ENCODE measurements around the gene NKX2-2. TPM values are rescaled to one million over a fixed set of nuclear protein-coding genes. Genes with fewer than 3 reads are reported as not detected.

NKX2-2 gene
- total RNA-seq, 3 donors from 2014 or later (not counting 1 experiment from before 2014, with no cell fraction given): not detected

GRCh38 chr20:21505810-21506530, 7.9 kb downstream of the NKX2-2 start:
- H3K4me3 ChIP-seq (ENCODE audit: low read length): no peak overlapping the region

GRCh38 chr20:21505161-21505809, 8.6 kb downstream of the NKX2-2 start:
- H3K9me3 ChIP-seq (ENCODE audit: control insufficient read depth, insufficient read depth, low read length): no peaks in the 10 kb centered on the region
- Mint-ChIP-seq H3K9me3 (no peaks in the 10 kb centered on the region), H3K4me3 (peak overlapping the region; percentile 70), H3K4me1 (peaks cover 0 to 5% of the 10 kb centered on the region in 2 donors), H3K36me3 (no peaks in the 10 kb centered on the region), H3K27me3 (ENCODE audit: low read depth in 2 of 2) (peaks cover 51 to 52% of the 10 kb centered on the region in 2 donors), H3K27ac (no peak overlapping the region)
- H3K36me3 ChIP-seq (ENCODE audit: control insufficient read depth, insufficient read depth, low read length): no peaks in the 10 kb centered on the region
- DNase-seq (peak; percentile 68 to 81), ATAC-seq (peak; percentile 64 to 81 (median 65))
- intact Hi-C loops (cut with micrococcal nuclease): loop anchor here (1.0 to 2.0 kb wide), 3 partner anchors 269 to 645 kb away; no protein-coding TSS in a partner anchor
- H3K4me3 ChIP-seq (ENCODE audit: low read length): no peak overlapping the region
- peaks cover 32% of the 10 kb centered on the region for H3K27me3 ChIP-seq (ENCODE audit: control insufficient read depth, insufficient read depth, low read length)
- TF ChIP-seq CTCF (IDR thresholded peaks at IDR 0.05): peak; percentile 94
- H3K4me1 ChIP-seq (ENCODE audit: control insufficient read depth, insufficient read depth, low read length): peaks cover 19% of the 10 kb centered on the region
- H3K27ac ChIP-seq (ENCODE audit: low read length): no peak overlapping the region
- WGBS (ENCODE audit: insufficient coverage): 3% methylated on average over 35 of the region's 36 CpGs

More at GRCh38 chr20:21505810-21506530, 7.9 kb downstream of the NKX2-2 start:
- ATAC-seq (peak; percentile 67 to 81 (median 74)), DNase-seq (peak; percentile 48 to 81)
- WGBS (ENCODE audit: insufficient coverage): 3% methylated on average over 95 of the region's 95 CpGs
- Mint-ChIP-seq H3K27me3 (ENCODE audit: low read depth in 2 of 2) (peaks cover 52 to 56% of the 10 kb centered on the region in 2 donors), H3K4me3 (no peak overlapping the region), H3K27ac (no peak overlapping the region), H3K4me1 (peaks cover 0 to 5% of the 10 kb centered on the region in 2 donors), H3K9me3 (no peaks in the 10 kb centered on the region), H3K36me3 (no peaks in the 10 kb centered on the region)
- Histone ChIP-seq H3K36me3 (ENCODE audit: control insufficient read depth, insufficient read depth, low read length) (no peaks in the 10 kb centered on the region), H3K4me1 (ENCODE audit: control insufficient read depth, insufficient read depth, low read length) (peaks cover 22% of the 10 kb centered on the region), H3K27ac (ENCODE audit: low read length) (no peak overlapping the region), H3K9me3 (ENCODE audit: control insufficient read depth, insufficient read depth, low read length) (no peaks in the 10 kb centered on the region), H3K27me3 (ENCODE audit: control insufficient read depth, insufficient read depth, low read length) (peaks cover 35% of the 10 kb centered on the region)
- intact Hi-C loops (cut with micrococcal nuclease): loop anchor here (1.0 to 2.0 kb wide), 3 partner anchors 270 to 646 kb away; no protein-coding TSS in a partner anchor
- TF ChIP-seq CTCF (IDR thresholded peaks at IDR 0.05): peak; percentile 54

- ATAC-seq: no peak
- H3K4me3 Mint-ChIP-seq: no peak overlapping the region
- intact Hi-C loops (cut with micrococcal nuclease): loop anchor here (2.0 kb wide), 1 partner anchor 456 kb away; no protein-coding TSS in a partner anchor
Observed at GRCh38 chr20:21504323-21504722, 9.5 kb downstream of the NKX2-2 start.

More at GRCh38 chr20:21504323-21504722, 9.5 kb downstream of the NKX2-2 start:
- Histone ChIP-seq H3K27me3 (ENCODE audit: control insufficient read depth, insufficient read depth, low read length) (peaks cover 25% of the 10 kb centered on the region), H3K36me3 (ENCODE audit: control insufficient read depth, insufficient read depth, low read length) (no peaks in the 10 kb centered on the region), H3K27ac (ENCODE audit: low read length) (no peak overlapping the region), H3K4me3 (ENCODE audit: low read length) (no peak overlapping the region), H3K9me3 (ENCODE audit: control insufficient read depth, insufficient read depth, low read length) (no peaks in the 10 kb centered on the region), H3K4me1 (ENCODE audit: control insufficient read depth, insufficient read depth, low read length) (peaks cover 13% of the 10 kb centered on the region)
- Mint-ChIP-seq H3K4me1 (peaks cover 0 to 5% of the 10 kb centered on the region in 2 donors), H3K9me3 (no peaks in the 10 kb centered on the region), H3K27ac (no peak overlapping the region), H3K27me3 (ENCODE audit: low read depth in 2 of 2) (peaks cover 43% of the 10 kb centered on the region in 2 donors), H3K36me3 (no peaks in the 10 kb centered on the region)
- no peak for DNase-seq
- TF ChIP-seq CTCF (IDR thresholded peaks at IDR 0.05): no peak
- 64% methylated on average over 4 of the region's 7 CpGs for WGBS (ENCODE audit: insufficient coverage)

Data from natural killer cell (primary cell).